ENCODE data around the gene PACSIN2.
A peak's percentile ranks its signal among the peaks of the same experiment; 100 is the strongest.
"Not testable (repeated sequence)": the region's sequence is repeated elsewhere in the genome, so short reads cannot be mapped to it uniquely, and the experiment has no call there.

The PACSIN2 gene

GRCh38 chr22:43017525-43018460 lies 2.8 kb upstream of the PACSIN2 start:
- DNase-seq (no peak), ATAC-seq (ENCODE audit: insufficient read depth, low read depth) (no peak)
- Histone ChIP-seq H3K9ac (ENCODE audit: low read depth, low read length) (no peak overlapping the region), H3K27ac (ENCODE audit: low read length) (no peak overlapping the region), H3K4me1 (ENCODE audit: insufficient read depth, low read length) (peaks cover 23% of the 10 kb centered on the region), H3K9me3 (ENCODE audit: insufficient read depth, low read length, severe bottlenecking) (no peaks in the 10 kb centered on the region), H3K79me2 (ENCODE audit: insufficient read depth, low read length) (peaks cover 22% of the 10 kb centered on the region), H3K4me2 (ENCODE audit: insufficient read depth, low read length) (no peak overlapping the region), H3K27me3 (ENCODE audit: insufficient read depth, low read length, poor library complexity) (no peaks in the 10 kb centered on the region), H3K36me3 (ENCODE audit: insufficient read depth, low read length) (no peaks in the 10 kb centered on the region), H3K4me3 (ENCODE audit: low read depth in 1 of 2, low read length in 2 of 2) (no peak overlapping the region), H2AFZ (ENCODE audit: low read depth, low read length) (no peak overlapping the region), H4K20me1 (ENCODE audit: insufficient read depth, low read length) (peaks cover 13% of the 10 kb centered on the region)
- TF ChIP-seq EZH2 (IDR thresholded peaks at IDR 0.05; ENCODE audit: borderline replicate concordance, low read depth, low read length, severe bottlenecking) = no peak
- TF ChIP-seq CTCF (IDR thresholded peaks at IDR 0.05; ENCODE audit: borderline replicate concordance, extremely low read depth, low read length, poor library complexity, severe bottlenecking) = no peak

DNA sequence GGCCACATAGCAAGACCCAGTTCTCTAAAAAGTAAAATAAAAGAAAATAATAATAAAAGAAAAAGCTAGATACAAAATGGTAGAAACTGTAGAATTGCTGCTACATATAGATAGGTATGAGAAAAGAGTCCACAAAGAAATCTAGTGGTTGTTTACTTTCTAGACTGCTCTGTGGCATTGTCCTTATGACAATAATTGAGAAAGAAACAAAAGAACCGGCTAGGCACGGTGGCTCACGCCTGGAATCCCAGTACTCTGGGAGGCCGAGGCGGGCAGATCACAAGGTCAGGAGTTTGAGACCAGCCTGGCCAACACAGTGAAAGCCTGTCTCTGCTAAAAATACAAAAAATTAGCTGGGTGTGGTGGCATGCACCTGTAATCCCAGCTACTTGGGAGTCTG lies 1.2 kb upstream of the PACSIN2 start:
- Histone ChIP-seq H3K4me1 (ENCODE audit: insufficient read depth, low read length) (peaks cover 23% of the 10 kb centered on the region), H2AFZ (ENCODE audit: low read depth, low read length) (0 out of 2 replicates have a peak overlapping the region, but pooled peaks have one; percentile 82), H3K79me2 (ENCODE audit: insufficient read depth, low read length) (peaks cover 38% of the 10 kb centered on the region), H4K20me1 (ENCODE audit: insufficient read depth, low read length) (peaks cover 21% of the 10 kb centered on the region)
- H3K36me3 ChIP-seq (ENCODE audit: insufficient read depth, low read length); DNase-seq; H3K9ac ChIP-seq (ENCODE audit: low read depth, low read length); ATAC-seq (ENCODE audit: insufficient read depth, low read depth); H3K27me3 ChIP-seq (ENCODE audit: insufficient read depth, low read length, poor library complexity); H3K27ac ChIP-seq (ENCODE audit: low read length); H3K9me3 ChIP-seq (ENCODE audit: insufficient read depth, low read length, severe bottlenecking); H3K4me2 ChIP-seq (ENCODE audit: insufficient read depth, low read length); H3K4me3 ChIP-seq (ENCODE audit: low read depth in 1 of 2, low read length in 2 of 2): not testable (repeated sequence)

DNA sequence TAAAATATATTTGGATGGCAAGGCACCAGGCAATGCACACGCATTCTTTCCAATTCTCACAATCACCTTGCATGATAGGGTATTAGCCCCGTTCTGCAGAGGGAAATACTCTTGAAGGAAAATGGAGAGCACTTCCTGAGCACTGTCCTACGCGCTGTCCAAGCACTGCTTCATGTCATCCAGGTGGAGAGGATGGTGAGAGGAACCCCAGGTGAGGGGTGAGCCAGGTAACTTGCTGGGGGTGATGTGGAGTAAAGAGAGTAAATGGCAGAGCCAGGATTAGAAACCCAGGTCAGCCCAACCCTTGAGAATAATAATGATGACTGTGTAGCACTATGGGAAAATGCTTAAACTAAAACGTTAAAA lies 711 bp upstream of the PACSIN2 start:
- TF ChIP-seq EZH2 (IDR thresholded peaks at IDR 0.05; ENCODE audit: borderline replicate concordance, low read depth, low read length, severe bottlenecking) (no peak), CTCF (IDR thresholded peaks at IDR 0.05; ENCODE audit: borderline replicate concordance, extremely low read depth, low read length, poor library complexity, severe bottlenecking) (no peak)
- no peak for ATAC-seq (ENCODE audit: insufficient read depth, low read depth)
- no peaks in the 10 kb centered on the region for H3K27me3 ChIP-seq (ENCODE audit: insufficient read depth, low read length, poor library complexity)
- DNase-seq = no peak
- H4K20me1 ChIP-seq (ENCODE audit: insufficient read depth, low read length) = peaks cover 26% of the 10 kb centered on the region
- peaks cover 43% of the 10 kb centered on the region for H3K79me2 ChIP-seq (ENCODE audit: insufficient read depth, low read length)
- peak overlapping the region; percentile 82 for H2AFZ ChIP-seq (ENCODE audit: low read depth, low read length)
- peak overlapping the region in 1 of 2 experiments; percentile 100; a peak in 2 of 4 replicates for H3K4me3 ChIP-seq (ENCODE audit: low read depth in 1 of 2, low read length in 2 of 2)
- peak overlapping the region; percentile 87 for H3K9ac ChIP-seq (ENCODE audit: low read depth, low read length)
- peaks cover 23% of the 10 kb centered on the region for H3K4me1 ChIP-seq (ENCODE audit: insufficient read depth, low read length)
- no peaks in the 10 kb centered on the region for H3K9me3 ChIP-seq (ENCODE audit: insufficient read depth, low read length, severe bottlenecking)
- no peaks in the 10 kb centered on the region for H3K36me3 ChIP-seq (ENCODE audit: insufficient read depth, low read length)
- H3K27ac ChIP-seq (ENCODE audit: low read length) = no peak overlapping the region
- peak overlapping the region; percentile 76 for H3K4me2 ChIP-seq (ENCODE audit: insufficient read depth, low read length)

DNA sequence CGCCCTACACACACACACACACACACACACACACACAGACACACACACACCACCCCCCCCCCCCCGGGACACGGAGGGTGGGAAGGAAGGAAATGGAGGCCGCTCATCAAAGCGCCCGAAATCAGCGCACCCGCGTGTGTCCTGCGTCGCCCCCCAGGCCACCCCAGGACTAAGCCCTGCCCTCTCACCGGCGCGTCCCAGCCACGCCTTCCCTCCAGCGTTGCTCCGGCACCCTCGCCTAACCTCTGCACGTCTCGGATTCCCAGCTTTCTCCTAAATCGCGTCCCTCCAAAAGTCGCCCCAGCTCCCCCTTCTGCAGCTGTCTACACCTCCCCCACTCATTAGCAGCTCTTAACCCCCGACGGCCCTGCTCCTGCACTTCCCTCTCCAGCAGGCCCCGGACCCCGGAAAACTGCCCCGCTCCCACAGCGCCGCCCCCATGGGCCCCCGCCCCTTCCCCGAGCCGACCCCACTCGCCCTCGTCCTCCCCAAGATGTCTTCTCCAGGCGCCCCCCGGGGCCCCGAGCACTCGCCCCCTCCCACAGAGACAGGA lies 557 bp downstream of the PACSIN2 start:
- Histone ChIP-seq H3K27ac (ENCODE audit: low read length) (peak overlapping the region; percentile 82), H3K27me3 (ENCODE audit: insufficient read depth, low read length, poor library complexity) (no peaks in the 10 kb centered on the region), H3K9me3 (ENCODE audit: insufficient read depth, low read length, severe bottlenecking) (no peaks in the 10 kb centered on the region), H4K20me1 (ENCODE audit: insufficient read depth, low read length) (peaks cover 31% of the 10 kb centered on the region), H3K4me3 (ENCODE audit: low read depth in 1 of 2, low read length in 2 of 2) (peak overlapping the region; percentile 91 to 100; a peak in 3 of 4 replicates), H2AFZ (ENCODE audit: low read depth, low read length) (peak overlapping the region; percentile 87), H3K4me2 (ENCODE audit: insufficient read depth, low read length) (peak overlapping the region; percentile 72), H3K36me3 (ENCODE audit: insufficient read depth, low read length) (no peaks in the 10 kb centered on the region), H3K4me1 (ENCODE audit: insufficient read depth, low read length) (peaks cover 23% of the 10 kb centered on the region), H3K9ac (ENCODE audit: low read depth, low read length) (peak overlapping the region; percentile 87), H3K79me2 (ENCODE audit: insufficient read depth, low read length) (peaks cover 54% of the 10 kb centered on the region)
- ATAC-seq (ENCODE audit: insufficient read depth, low read depth) = peak; percentile 32
- DNase-seq = peak; percentile 66
- TF ChIP-seq EZH2 (IDR thresholded peaks at IDR 0.05; ENCODE audit: borderline replicate concordance, low read depth, low read length, severe bottlenecking) (no peak), CTCF (IDR thresholded peaks at IDR 0.05; ENCODE audit: borderline replicate concordance, extremely low read depth, low read length, poor library complexity, severe bottlenecking) (no peak)
